ENCODE data around the gene GHRH.

DNA sequence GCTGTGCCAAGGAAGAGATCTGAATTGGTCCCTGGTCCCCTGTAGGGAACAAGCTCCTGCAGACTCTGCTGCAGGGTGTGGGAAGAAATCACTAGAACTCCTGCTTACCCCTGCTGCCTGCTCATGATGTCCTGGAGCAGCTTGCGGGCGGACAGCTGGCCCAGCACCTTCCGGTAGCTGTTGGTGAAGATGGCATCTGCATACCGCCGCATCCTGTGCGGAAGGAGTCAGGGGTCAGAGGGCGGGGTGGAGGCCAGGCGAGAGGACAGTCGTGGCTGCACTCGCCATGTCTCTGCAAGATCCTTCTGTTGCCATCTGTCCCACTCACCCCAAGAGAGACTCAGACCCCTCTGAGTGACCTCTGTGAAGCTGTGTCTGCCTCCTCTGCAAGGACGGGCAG lies 5.3 kb downstream of the GHRH start:
- TF ChIP-seq CTCF (conservative IDR thresholded peaks at IDR 0.05; ENCODE audit: low read length) (no peak), EZH2phosphoT487 (IDR thresholded peaks at IDR 0.05; ENCODE audit: borderline replicate concordance, low read depth, low read length) (no peak)
